Measurements from ENCODE around the gene WASF3. TPM values are rescaled to one million over a fixed set of nuclear protein-coding genes. Genes with fewer than 3 reads are reported as not detected.
A peak's percentile ranks its signal among the peaks of the same experiment; 100 is the strongest.

Gene WASF3
- total RNA-seq, 1 experiment from 2014 or later = 3.4 TPM

GRCh38 chr13:26706381-26706780 lies 148.9 kb downstream of the WASF3 start:
- no peaks in the 10 kb centered on the region for H3K4me1 ChIP-seq (ENCODE audit: control insufficient read depth in 1 of 2, insufficient read depth in 2 of 2, low read length in 2 of 2)
- H4K20me1 ChIP-seq (ENCODE audit: insufficient read depth) = no peaks in the 10 kb centered on the region
- DNase-seq (ENCODE audit: low read depth, low spot score) = no peak
- intact Hi-C loops (cut with micrococcal nuclease) = loop anchor here (10.0 kb wide), 1 partner anchor 1132 kb away; no protein-coding TSS in a partner anchor
- ChIA-PET POLR2A (no interaction called here), CTCF (interaction anchor here (0.6 to 1.8 kb wide), 4 partner anchors 8 to 224 kb away, joined by 3 to 9 read pairs (median 4); no protein-coding TSS in a partner anchor), RAD21 (ENCODE audit: low non-redundant PET in 1 of 2, low total read pairs in 2 of 2, uncharacterized antibody in 2 of 2, unreplicated experiment in 2 of 2) (interaction anchor here in 1 of 2 experiments (0.8 kb wide), 1 partner anchor 224 kb away, joined by 4 read pairs; no protein-coding TSS in a partner anchor)
- peaks cover 16% of the 10 kb centered on the region for H3K27me3 ChIP-seq (ENCODE audit: insufficient read depth, low read length)
- no peak for ATAC-seq
- H3K4me3 ChIP-seq (replicated peaks in 1 of 2; ENCODE audit: low read depth in 1 of 2, low read length in 2 of 2) = no peak overlapping the region
- no peak overlapping the region for H3K27ac ChIP-seq (ENCODE audit: low read depth, low read length)
- TF ChIP-seq POLR2A (IDR thresholded peaks at IDR 0.05; ENCODE audit: borderline replicate concordance, extremely low read depth, insufficient read depth, insufficient read length) (no peak), JUND (IDR thresholded peaks at IDR 0.05) (no peak), CTCF (IDR thresholded peaks at IDR 0.05 in 2 of 3, conservative IDR thresholded peaks at IDR 0.05 in 1 of 3; ENCODE audit: borderline replicate concordance in 1 of 3, insufficient read depth in 1 of 3, low read depth in 2 of 3, low read length in 2 of 3) (0 out of 6 replicates have a peak, but pooled peaks of 1 of the 3 experiments have one; percentile 10)
- H3K79me2 ChIP-seq (ENCODE audit: insufficient read depth, low read length) = no peaks in the 10 kb centered on the region
- H3K9ac ChIP-seq (ENCODE audit: low read length) = no peak overlapping the region
- H3K9me3 ChIP-seq (ENCODE audit: control insufficient read depth in 1 of 2, insufficient read depth in 1 of 2, low read depth in 1 of 2, low read length in 2 of 2) = no peaks in the 10 kb centered on the region
- no peak overlapping the region for H3K4me2 ChIP-seq (ENCODE audit: low read length)
- H2AFZ ChIP-seq (ENCODE audit: low read depth, low read length, poor library complexity, severe bottlenecking) = no peak overlapping the region
- H3K9me2 ChIP-seq (ENCODE audit: insufficient read depth) = no peaks in the 10 kb centered on the region
- no peaks in the 10 kb centered on the region for H3K36me3 ChIP-seq (ENCODE audit: control insufficient read depth in 1 of 2, insufficient read depth in 2 of 2, low read length in 2 of 2)
- BruUV-seq (replicated peaks) = no TSS peak

- no peak for TF ChIP-seq EGR1 (IDR thresholded peaks at IDR 0.05; ENCODE audit: low read depth)
- no peak for TF ChIP-seq FOSL1 (IDR thresholded peaks at IDR 0.05; ENCODE audit: low read depth)
- no peak for TF ChIP-seq POLR2A (IDR thresholded peaks at IDR 0.05; ENCODE audit: borderline replicate concordance, extremely low read depth, insufficient read depth, insufficient read length)
- no peak for TF ChIP-seq EZH2 (IDR thresholded peaks at IDR 0.05)
- no peak for TF ChIP-seq ZNF274 (IDR thresholded peaks at IDR 0.05; ENCODE audit: low read depth, low read length)
- TF ChIP-seq YY1 (IDR thresholded peaks at IDR 0.05; ENCODE audit: extremely low read depth, insufficient replicate concordance, low read depth, low read length) = no peak
- peak; percentile 66 for TF ChIP-seq RAD21 (IDR thresholded peaks at IDR 0.05; ENCODE audit: low read depth)
- no peak for TF ChIP-seq SIN3A (IDR thresholded peaks at IDR 0.05; ENCODE audit: low read depth)
- TF ChIP-seq CTCF (IDR thresholded peaks at IDR 0.05 in 2 of 3, conservative IDR thresholded peaks at IDR 0.05 in 1 of 3; ENCODE audit: borderline replicate concordance in 1 of 3, insufficient read depth in 1 of 3, low read depth in 2 of 3, low read length in 2 of 3) = peak; percentile 51 to 66 (median 62); a peak in 5 of 6 replicates
- no TSS peak for BruUV-seq (replicated peaks)
- CTCF ChIA-PET = interaction anchor here (0.7 to 2.7 kb wide), 5 partner anchors 9 to 222 kb away, joined by 3 to 17 read pairs (median 3); no protein-coding TSS in a partner anchor
These were observed 149.9 kb downstream of the WASF3 start for GRCh38 chr13:26707122-26708006.

More at GRCh38 chr13:26707122-26708006, 149.9 kb downstream of the WASF3 start:
- H3K79me2 ChIP-seq (ENCODE audit: insufficient read depth, low read length) = no peaks in the 10 kb centered on the region
- no peak overlapping the region for H3K27ac ChIP-seq (ENCODE audit: low read depth, low read length)
- DNase-seq (ENCODE audit: low read depth, low spot score) (peak; percentile 27), ATAC-seq (peak; percentile 89)
- no peaks in the 10 kb centered on the region for H3K9me3 ChIP-seq (ENCODE audit: control insufficient read depth in 1 of 2, insufficient read depth in 1 of 2, low read depth in 1 of 2, low read length in 2 of 2)
- H3K36me3 ChIP-seq (ENCODE audit: control insufficient read depth in 1 of 2, insufficient read depth in 2 of 2, low read length in 2 of 2) = no peaks in the 10 kb centered on the region
- no peaks in the 10 kb centered on the region for H4K20me1 ChIP-seq (ENCODE audit: insufficient read depth)
- POLR2A ChIA-PET = no interaction called here
- no peaks in the 10 kb centered on the region for H3K4me1 ChIP-seq (ENCODE audit: control insufficient read depth in 1 of 2, insufficient read depth in 2 of 2, low read length in 2 of 2)
- RAD21 ChIA-PET (ENCODE audit: low non-redundant PET in 1 of 2, low total read pairs in 2 of 2, uncharacterized antibody in 2 of 2, unreplicated experiment in 2 of 2) = interaction anchor here (0.8 to 1.2 kb wide), 2 partner anchors 166 to 223 kb away, joined by 4 read pairs; no protein-coding TSS in a partner anchor
- H3K4me3 ChIP-seq (replicated peaks in 1 of 2; ENCODE audit: low read depth in 1 of 2, low read length in 2 of 2) = no peak overlapping the region
- intact Hi-C loops (cut with micrococcal nuclease) = loop anchor here (1.0 to 10.0 kb wide), 3 partner anchors 166 to 1133 kb away; no protein-coding TSS in a partner anchor
- no peak overlapping the region for H2AFZ ChIP-seq (ENCODE audit: low read depth, low read length, poor library complexity, severe bottlenecking)
- no peak overlapping the region for H3K4me2 ChIP-seq (ENCODE audit: low read length)
- H3K9ac ChIP-seq (ENCODE audit: low read length) = no peak overlapping the region
- no peaks in the 10 kb centered on the region for H3K9me2 ChIP-seq (ENCODE audit: insufficient read depth)
- peaks cover 21% of the 10 kb centered on the region for H3K27me3 ChIP-seq (ENCODE audit: insufficient read depth, low read length)
